GM12878 (cell line): ENCODE results near the gene SFMBT1. TPM values are rescaled to one million over a fixed set of nuclear protein-coding genes. Genes with fewer than 3 reads are reported as not detected.

Experiments
- ATAC-seq: fragments of 200-7000 bp; cut with Tn5 transposase; 3 replicates; pipeline ENCODE4 v1.9.1; 2020; ENCODE audit warnings: mild to moderate bottlenecking, moderate library complexity
- BruUV-seq: library from RNA; stranded (reverse); fragments of 400-500 nt; replicated peaks from 2 replicates; lab custom pipeline; 2021; lab: Mats Ljungman, UMichigan
- CTCF ChIA-PET: fragments of 300-600 bp; sonication (Branson Sonifier 250); formaldehyde crosslinking; extraction: SDS; loops from one replicate; lab custom pipeline; 2021; ENCODE audit warnings: inconsistent platforms; lab: Yijun Ruan, JAX
- POLR2A ChIA-PET: fragments of 350-600 bp; formaldehyde crosslinking; extraction: SDS; loops from one replicate; lab custom pipeline; 2021; ENCODE audit warnings: inconsistent platforms; lab: Charles Lee
- RAD21 ChIA-PET: fragments of 300-600 bp; sonication (Branson Sonifier 250); formaldehyde crosslinking; loops from one replicate; lab custom pipeline; 2023; ENCODE audit warnings: antibody characterized with exemption; ENCODE audit not compliant: unreplicated experiment; lab: Charles Lee
- SMC1A ChIA-PET: fragments of 300-600 bp; sonication (Branson Sonifier 250); formaldehyde crosslinking; loops from one replicate; lab custom pipeline; 2023; ENCODE audit not compliant: unreplicated experiment, uncharacterized antibody; lab: Charles Lee
- DNase-seq: peaks from one replicate; pipeline ENCODE4 v3.0.0-alpha.2; 2011; ENCODE audit warnings: low read depth, low spot score
- FAIRE-seq: peaks from 3 replicates; lab custom pipeline; 2011; peaks lifted over from hg19 to GRCh38; lab: Jason Lieb, UNC
- H2AFZ ChIP-seq: 2 replicates; pipeline ENCODE4 v1.6.0; 2011; ENCODE audit warnings: low read depth, low read length, control low read depth; ENCODE audit not compliant: control insufficient read depth
- H3K27ac ChIP-seq: 2 replicates; pipeline ENCODE4 v1.5.1; 2011; ENCODE audit warnings: control low read depth; ENCODE audit not compliant: control insufficient read depth, insufficient read depth
- H3K27me3 ChIP-seq, 2 experiments: replicated peaks in 1 of 2; 2 replicates each; pipeline versions ENCODE4 v1.6.0 to v1.6.1; 2011; ENCODE audit warnings: low read length in 1 of 2; ENCODE audit not compliant: control insufficient read depth in 2 of 2, insufficient read depth in 2 of 2
- H3K36me3 ChIP-seq, 2 experiments: 2 replicates each; pipeline ENCODE4 v1.5.1; 2011; ENCODE audit warnings: low read length in 1 of 2; ENCODE audit not compliant: control insufficient read depth in 2 of 2, insufficient read depth in 2 of 2
- H3K4me1 ChIP-seq: 2 replicates; pipeline ENCODE4 v1.6.1; 2011; ENCODE audit warnings: mild to moderate bottlenecking, low read length, moderate library complexity, mixed read lengths; ENCODE audit not compliant: control insufficient read depth, insufficient read depth
- H3K4me2 ChIP-seq: 2 replicates; pipeline ENCODE4 v1.6.0; 2011; ENCODE audit warnings: control low read depth; ENCODE audit not compliant: control insufficient read depth, insufficient read depth
- H3K4me3 ChIP-seq: fragments of 200-600 bp; sonication (generic); 2 replicates; pipeline ENCODE4 v1.5.1; 2016
- H3K79me2 ChIP-seq: 2 replicates; pipeline ENCODE4 v1.6.0; 2011; ENCODE audit warnings: low read length; ENCODE audit not compliant: control insufficient read depth, insufficient read depth
- H3K9ac ChIP-seq: 2 replicates; pipeline ENCODE4 v1.8.0; 2011; ENCODE audit warnings: low read length, control low read depth, mixed read lengths; ENCODE audit not compliant: control insufficient read depth, insufficient read depth
- H3K9me3 ChIP-seq: replicated peaks from 3 replicates; pipeline ENCODE4 v1.5.1; 2011; ENCODE audit warnings: mild to moderate bottlenecking, low read length; ENCODE audit not compliant: control insufficient read depth, insufficient read depth
- H4K20me1 ChIP-seq: 2 replicates; pipeline ENCODE4 v1.6.0; 2011; ENCODE audit not compliant: control insufficient read depth, insufficient read depth
- BHLHE40 ChIP-seq, 2 experiments: fragments of 450-650 bp in 1 of 2; IDR thresholded peaks; 2 replicates each; pipeline ENCODE4 v1.6.1; 2011 to 2017; ENCODE audit warnings: low read depth in 2 of 2, borderline replicate concordance in 1 of 2, improper control_type of control experiment in 1 of 2, low read length in 1 of 2, mild to moderate bottlenecking in 1 of 2
- BRCA1 ChIP-seq: IDR thresholded peaks from 2 replicates; pipeline ENCODE4 v1.6.1; 2011; ENCODE audit warnings: low read depth, low read length, improper control_type of control experiment
- CBX5 ChIP-seq: sonication (generic); IDR thresholded peaks from 2 replicates; pipeline ENCODE4 v1.6.1; 2016; ENCODE audit warnings: low read depth, moderate library complexity, mild to moderate bottlenecking, inconsistent platforms
- E2F8 ChIP-seq: fragments of 450-650 bp; IDR thresholded peaks from 2 replicates; pipeline ENCODE4 v1.6.1; 2018; ENCODE audit warnings: mild to moderate bottlenecking, low read depth, moderate library complexity; ENCODE audit not compliant: partially characterized antibody
- EP300 ChIP-seq, 2 experiments: fragments of 150-350 bp in 1 of 2; IDR thresholded peaks; 2 replicates each; pipeline ENCODE4 v1.6.1; 2011 to 2012; ENCODE audit warnings: low read depth in 2 of 2, low read length in 2 of 2, borderline replicate concordance in 1 of 2, improper control_type of control experiment in 1 of 2, inconsistent platforms in 1 of 2; ENCODE audit not compliant: control insufficient read depth in 1 of 2
- MYB ChIP-seq: fragments of 150-350 bp; IDR thresholded peaks from 2 replicates; pipeline ENCODE4 v1.6.1; 2014; ENCODE audit warnings: mild to moderate bottlenecking, low read depth, low read length, borderline replicate concordance
- NKRF ChIP-seq: fragments of 450-650 bp; conservative IDR thresholded peaks from 2 replicates; pipeline ENCODE4 v1.6.1; 2017; ENCODE audit warnings: mild to moderate bottlenecking, moderate library complexity
- SIN3A ChIP-seq: IDR thresholded peaks from 2 replicates; pipeline ENCODE4 v1.6.1; 2012; ENCODE audit warnings: low read depth, low read length, improper control_type of control experiment
- SMAD5 ChIP-seq: IDR thresholded peaks from 2 replicates; pipeline ENCODE4 v1.6.1; 2016; ENCODE audit warnings: antibody characterized with exemption, low read depth
- TARDBP ChIP-seq: IDR thresholded peaks from 2 replicates; pipeline ENCODE4 v1.6.1; 2016; ENCODE audit warnings: borderline replicate concordance
- TBL1XR1 ChIP-seq: IDR thresholded peaks from 2 replicates; pipeline ENCODE4 v1.6.1; 2012; ENCODE audit warnings: low read depth, low read length, improper control_type of control experiment
- TCF7 ChIP-seq: IDR thresholded peaks from 2 replicates; pipeline ENCODE4 v1.6.1; 2014; ENCODE audit warnings: antibody characterized with exemption, borderline replicate concordance
- ZNF274 ChIP-seq: IDR thresholded peaks from one replicate; pipeline ENCODE4 v1.8.0; 2011; ENCODE audit not compliant: insufficient read length, insufficient read depth
- ZSCAN29 ChIP-seq: fragments of 450-650 bp; IDR thresholded peaks from 2 replicates; pipeline ENCODE4 v1.6.1; 2017; ENCODE audit warnings: mild to moderate bottlenecking, moderate library complexity
- WGBS: methylation state at CpG from one replicate; pipeline ENCODE4 v1.1.6; 2016; ENCODE audit warnings: low lambda C conversion rate; ENCODE audit not compliant: insufficient replicate concordance, insufficient coverage; ENCODE audit errors: missing lambda C conversion rate; 5-methylcytosine and 5-hydroxymethylcytosine counted together
- in situ Hi-C: fragments of 300-500 bp; cut with MboI; formaldehyde crosslinking; loops from 9 replicates; pipeline ENCODE4 v1.14.3; 2018; ENCODE audit warnings: mixed read lengths
- intact Hi-C: fragments of 100-400 bp; cut with micrococcal nuclease; formaldehyde crosslinking; loops from one replicate; pipeline ENCODE4 v1.14.2; 2022; ENCODE audit not compliant: unreplicated experiment
- polyA plus RNA-seq, 11 experiments: library from polyadenylated mRNA; depleted of rRNA in 4 of 11; unstranded in 6 of 11; stranded (reverse) in 5 of 11; fragments of >200 nt; fragmentation: Nextera tagmentation in 4 of 11; fragmentation: Illumina TruSeq in 1 of 11; extraction: Ambion mirVana in 4 of 11; extraction: Trizol in 1 of 11; gene quantifications; 1 replicate in 1 of 11; 2 replicates in 10 of 11; pipeline versions ENCODE4 v1.2.1 to v1.2.3, GENCODE V29; 2011 to 2016; ENCODE audit warnings: inconsistent platforms in 2 of 11, missing spikeins in 2 of 11, low read depth in 1 of 11
- total RNA-seq, 4 experiments: library from RNA; depleted of rRNA in 3 of 4; stranded (reverse); fragments of >200 nt in 3 of 4; fragmentation: Illumina TruSeq in 1 of 4; extraction: Trizol in 1 of 4; gene quantifications; 2 replicates each; pipeline versions ENCODE4 v1.2.1 to v1.2.3, GENCODE V29; 2013 to 2021

SFMBT1 gene
- total and polyA plus RNA-seq, 10 of the 15 experiments (the other 5 are each of a cell fraction or from before 2014, with no cell fraction given) = 3.2 to 19.5 (median 11.4) TPM

GRCh38 chr3:52887166-52887565, 158.7 kb downstream of the SFMBT1 start (continued):
- no peak for TF ChIP-seq E2F8

- Histone ChIP-seq H3K9me3 (no peaks in the 10 kb centered on the region; the same call in 1 of the 3 replicates), H3K4me3 (no peak overlapping the region), H3K79me2 (peaks cover 4% of the 10 kb centered on the region; the same call in 1 of the 2 replicates), H3K4me1 (peaks cover 3% of the 10 kb centered on the region), H3K9ac (no peak overlapping the region), H4K20me1 (no peaks in the 10 kb centered on the region), H3K27ac (no peak overlapping the region), H2AFZ (no peak overlapping the region), H3K36me3 (peaks cover 2 to 9% of the 10 kb centered on the region in 2 experiments; a peak in 3 of 4 replicates), H3K4me2 (no peak overlapping the region), H3K27me3 (no peaks in the 10 kb centered on the region)
- no peak for ATAC-seq
- no TSS peak for BruUV-seq
- in situ Hi-C loops = no loop called here
- no peak for DNase-seq
- WGBS = 83% methylated on average over 5 of the region's 5 CpGs
- SMC1A ChIA-PET = no interaction called here
- CTCF ChIA-PET = no interaction called here
- TF ChIP-seq SMAD5 (no peak), TARDBP (no peak), BRCA1 (no peak), BHLHE40 (IDR thresholded peaks at IDR 0.05; ENCODE audit: borderline replicate concordance in 1 of 2, low read depth in 2 of 2, low read length in 1 of 2) (no peak), CBX5 (no peak), MYB (no peak), EP300 (IDR thresholded peaks at IDR 0.05; ENCODE audit: borderline replicate concordance in 1 of 2, control insufficient read depth in 1 of 2, low read depth in 2 of 2, low read length in 2 of 2) (no peak), SIN3A (no peak), ZSCAN29 (no peak), ZNF274 (no peak), TBL1XR1 (no peak), NKRF (no peak), TCF7 (no peak)
- POLR2A ChIA-PET = interaction anchor here (0.6 kb wide), 1 partner anchor 117 kb away, joined by 3 read pairs; no protein-coding TSS in a partner anchor
- intact Hi-C loops = no loop called here
- FAIRE-seq = no peak
- RAD21 ChIA-PET = interaction anchor here (1.3 kb wide), 1 partner anchor 11 kb away, joined by 3 read pairs; no protein-coding TSS in a partner anchor
These were observed 159.7 kb downstream of the SFMBT1 start for GRCh38 chr3:52886049-52886730.
